Lower leg skin (tissue), 3 donors: ENCODE measurements around the gene INTS6L.

Experiments used
- POLR2A ChIP-seq, 2 donors: fragments of 450-650 bp; IDR thresholded peaks; one replicate each; pipeline ENCODE4 v1.6.1; 2016 to 2017; ENCODE audit warnings: antibody characterized with exemption in 2 of 2, mild to moderate bottlenecking in 1 of 2, moderate library complexity in 1 of 2
- TF ChIP-seq, protein P1 (sequence below), 3 donors: fragments of 450-650 bp; IDR thresholded peaks; one replicate each; pipeline ENCODE4 v1.5.1; 2016; ENCODE audit warnings: antibody characterized with exemption in 3 of 3, mild to moderate bottlenecking in 3 of 3, moderate library complexity in 2 of 3

- TF ChIP-seq POLR2A (IDR thresholded peaks at IDR 0.05) = no peak
- TF ChIP-seq, protein P1, sequence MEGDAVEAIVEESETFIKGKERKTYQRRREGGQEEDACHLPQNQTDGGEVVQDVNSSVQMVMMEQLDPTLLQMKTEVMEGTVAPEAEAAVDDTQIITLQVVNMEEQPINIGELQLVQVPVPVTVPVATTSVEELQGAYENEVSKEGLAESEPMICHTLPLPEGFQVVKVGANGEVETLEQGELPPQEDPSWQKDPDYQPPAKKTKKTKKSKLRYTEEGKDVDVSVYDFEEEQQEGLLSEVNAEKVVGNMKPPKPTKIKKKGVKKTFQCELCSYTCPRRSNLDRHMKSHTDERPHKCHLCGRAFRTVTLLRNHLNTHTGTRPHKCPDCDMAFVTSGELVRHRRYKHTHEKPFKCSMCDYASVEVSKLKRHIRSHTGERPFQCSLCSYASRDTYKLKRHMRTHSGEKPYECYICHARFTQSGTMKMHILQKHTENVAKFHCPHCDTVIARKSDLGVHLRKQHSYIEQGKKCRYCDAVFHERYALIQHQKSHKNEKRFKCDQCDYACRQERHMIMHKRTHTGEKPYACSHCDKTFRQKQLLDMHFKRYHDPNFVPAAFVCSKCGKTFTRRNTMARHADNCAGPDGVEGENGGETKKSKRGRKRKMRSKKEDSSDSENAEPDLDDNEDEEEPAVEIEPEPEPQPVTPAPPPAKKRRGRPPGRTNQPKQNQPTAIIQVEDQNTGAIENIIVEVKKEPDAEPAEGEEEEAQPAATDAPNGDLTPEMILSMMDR (IDR thresholded peaks at IDR 0.05) = no peak
These were observed 24.0 kb downstream of the INTS6L start for GRCh38 chrX:135544338-135544948.
